Loucy (cell line): ENCODE results near the gene ATF1.

ENCODE experiments used
- CTCF ChIP-seq: fragments of 200-600 bp; sonication (generic); conservative IDR thresholded peaks from 2 replicates; pipeline ENCODE4 v1.5.1; 2014; ENCODE audit warnings: mild to moderate bottlenecking, antibody characterized with exemption, low read length
- EZH2phosphoT487 ChIP-seq: fragments of 200-600 bp; IDR thresholded peaks from 2 replicates; pipeline ENCODE4 v1.6.1; 2018; ENCODE audit warnings: antibody characterized with exemption, mild to moderate bottlenecking, moderate library complexity, borderline replicate concordance

- TF ChIP-seq CTCF (no peak), EZH2phosphoT487 (no peak)
Measured at GRCh38 chr12:50720501-50720900, 43.4 kb upstream of the ATF1 start.
